SH-SY5Y (cell line): ENCODE data around the gene OR6N1.

ENCODE experiments used
- GATA2 ChIP-seq: IDR thresholded peaks from 2 replicates; pipeline ENCODE4 v1.6.1; 2011; ENCODE audit warnings: mild to moderate bottlenecking, low read depth, low read length
- GATA3 ChIP-seq: IDR thresholded peaks from 2 replicates; pipeline ENCODE4 v1.6.1; 2011; ENCODE audit warnings: low read depth, mild to moderate bottlenecking, low read length, moderate library complexity

Gene OR6N1

GRCh38 chr1:158771950-158772866, at the start of gene OR6N1:
Gene OR6N1, minus strand, starts transcription at chr1:158772195. Its CDS starts 5,513 bp downstream, at chr1:158766682.
- TF ChIP-seq GATA2 (no peak), GATA3 (no peak)

GRCh38 chr1:158821723-158822122, 49.7 kb upstream of the OR6N1 start:
- TF ChIP-seq GATA3 (no peak), GATA2 (no peak)

GRCh38 chr1:158819461-158820443, 47.8 kb upstream of the OR6N1 start:
- no peak for TF ChIP-seq GATA2
- TF ChIP-seq GATA3, result no peak

- TF ChIP-seq GATA3, result no peak
- no peak for TF ChIP-seq GATA2
Observed at GRCh38 chr1:158818975-158819431, 47.0 kb upstream of the OR6N1 start.

- TF ChIP-seq GATA3 (no peak; the same call in 1 of the 2 replicates), GATA2 (peak; percentile 8; the same call in 1 of the 2 replicates)
Observed at GRCh38 chr1:158818560-158818959, 46.6 kb upstream of the OR6N1 start.

- no peak for TF ChIP-seq GATA2
- TF ChIP-seq GATA3, result no peak
Observed at GRCh38 chr1:158814970-158815369, 43.0 kb upstream of the OR6N1 start.

GRCh38 chr1:158813164-158813563, 41.2 kb upstream of the OR6N1 start:
- TF ChIP-seq GATA3 (no peak), GATA2 (no peak)

- TF ChIP-seq GATA3 (no peak), GATA2 (no peak)
Observed at GRCh38 chr1:158812336-158812735, 40.3 kb upstream of the OR6N1 start.

- TF ChIP-seq GATA3 (no peak), GATA2 (no peak)
Observed at GRCh38 chr1:158810311-158810710, 38.3 kb upstream of the OR6N1 start.

- TF ChIP-seq GATA3, result no peak
- no peak for TF ChIP-seq GATA2
Observed at GRCh38 chr1:158809862-158810261, 37.9 kb upstream of the OR6N1 start.

GRCh38 chr1:158809256-158809655, 37.3 kb upstream of the OR6N1 start:
- no peak for TF ChIP-seq GATA3

- TF ChIP-seq GATA2 (no peak), GATA3 (no peak)
Observed at GRCh38 chr1:158806916-158807536, 35.0 kb upstream of the OR6N1 start.

- no peak for TF ChIP-seq GATA2
- no peak for TF ChIP-seq GATA3
Observed at GRCh38 chr1:158803678-158804077, 31.7 kb upstream of the OR6N1 start.

- TF ChIP-seq GATA3 (no peak), GATA2 (no peak)
Observed at GRCh38 chr1:158801396-158801795, 29.4 kb upstream of the OR6N1 start.
